HepG2 (cell line): Measurements from ENCODE around the gene ZNF652. TPM values are rescaled to one million over a fixed set of nuclear protein-coding genes. Genes with fewer than 3 reads are reported as not detected.

Experiments
- ASH2L ChIP-seq: fragments of 300-600, 200-600 bp; sonication (generic); IDR thresholded peaks from 2 replicates; pipeline ENCODE4 v1.7.0; 2017; ENCODE audit warnings: low read depth, mild to moderate bottlenecking, moderate library complexity, mixed read lengths, low read length; ENCODE audit not compliant: insufficient read length
- GATAD1 ChIP-seq: IDR thresholded peaks from 2 replicates; pipeline ENCODE4 v1.6.1; 2016; ENCODE audit warnings: missing genetic modification reagents, missing compliant biosample characterization
- RXRA ChIP-seq: sonication (generic); formaldehyde crosslinking; IDR thresholded peaks from 2 replicates; pipeline ENCODE4 v1.5.1; 2020; ENCODE audit warnings: missing genetic modification reagents
- SP5 ChIP-seq: IDR thresholded peaks from 2 replicates; pipeline ENCODE4 v1.6.1; 2016; ENCODE audit warnings: low read depth, borderline replicate concordance
- ZNF83 ChIP-seq: sonication (generic); formaldehyde crosslinking; IDR thresholded peaks from 2 replicates; pipeline ENCODE4 v1.4.0; 2020; ENCODE audit warnings: missing genetic modification reagents, mild to moderate bottlenecking, borderline replicate concordance
- polyA plus RNA-seq, 8 experiments: library from polyadenylated mRNA; depleted of rRNA in 3 of 8; stranded (reverse) in 7 of 8; unstranded in 1 of 8; fragments of >200 nt; fragmentation: Illumina TruSeq in 4 of 8; extraction: Trizol in 4 of 8; gene quantifications; 2 replicates each; pipeline versions ENCODE4 v1.2.1 to v1.2.3, GENCODE V29; 2011 to 2016; ENCODE audit warnings: low read depth in 4 of 8, missing spikeins in 1 of 8, mixed read lengths in 1 of 8; ENCODE audit not compliant: insufficient read depth in 1 of 8
- total RNA-seq, 5 experiments: library from RNA; depleted of rRNA; stranded (reverse); fragments of >200 nt; fragmentation: Illumina TruSeq; extraction: Trizol; gene quantifications; 2 replicates each; pipeline ENCODE4 v1.2.3, GENCODE V29; 2016; ENCODE audit warnings: low read depth in 1 of 5
- TF ChIP-seq, protein P1 (sequence below): sonication (generic); formaldehyde crosslinking; IDR thresholded peaks from 2 replicates; pipeline ENCODE4 v1.4.0; 2020; ENCODE audit warnings: missing genetic modification reagents, borderline replicate concordance
- TF ChIP-seq, protein P2 (sequence below): sonication (generic); formaldehyde crosslinking; IDR thresholded peaks from 2 replicates; pipeline ENCODE4 v1.5.0; 2020; ENCODE audit warnings: mild to moderate bottlenecking, missing genetic modification reagents
- TF ChIP-seq, protein P3 (sequence below): sonication (generic); formaldehyde crosslinking; IDR thresholded peaks from 2 replicates; pipeline ENCODE4 v1.4.0; 2020; ENCODE audit warnings: mild to moderate bottlenecking, missing genetic modification reagents
- TF ChIP-seq, protein P4 (sequence below), 2 experiments: fragments of 450-650 bp in 1 of 2; sonication (generic) in 1 of 2; formaldehyde crosslinking in 1 of 2; IDR thresholded peaks; 2 replicates each; pipeline versions ENCODE4 v1.6.1 to v1.8.0; 2016 to 2022; ENCODE audit warnings: antibody characterized with exemption in 1 of 2, mild to moderate bottlenecking in 1 of 2, missing genetic modification reagents in 1 of 2

ZNF652 gene
- total and polyA plus RNA-seq, 2 of the 13 experiments (the other 11 are each of a cell fraction or from before 2014, with no cell fraction given) = 16.2 to 30.2 TPM

DNA sequence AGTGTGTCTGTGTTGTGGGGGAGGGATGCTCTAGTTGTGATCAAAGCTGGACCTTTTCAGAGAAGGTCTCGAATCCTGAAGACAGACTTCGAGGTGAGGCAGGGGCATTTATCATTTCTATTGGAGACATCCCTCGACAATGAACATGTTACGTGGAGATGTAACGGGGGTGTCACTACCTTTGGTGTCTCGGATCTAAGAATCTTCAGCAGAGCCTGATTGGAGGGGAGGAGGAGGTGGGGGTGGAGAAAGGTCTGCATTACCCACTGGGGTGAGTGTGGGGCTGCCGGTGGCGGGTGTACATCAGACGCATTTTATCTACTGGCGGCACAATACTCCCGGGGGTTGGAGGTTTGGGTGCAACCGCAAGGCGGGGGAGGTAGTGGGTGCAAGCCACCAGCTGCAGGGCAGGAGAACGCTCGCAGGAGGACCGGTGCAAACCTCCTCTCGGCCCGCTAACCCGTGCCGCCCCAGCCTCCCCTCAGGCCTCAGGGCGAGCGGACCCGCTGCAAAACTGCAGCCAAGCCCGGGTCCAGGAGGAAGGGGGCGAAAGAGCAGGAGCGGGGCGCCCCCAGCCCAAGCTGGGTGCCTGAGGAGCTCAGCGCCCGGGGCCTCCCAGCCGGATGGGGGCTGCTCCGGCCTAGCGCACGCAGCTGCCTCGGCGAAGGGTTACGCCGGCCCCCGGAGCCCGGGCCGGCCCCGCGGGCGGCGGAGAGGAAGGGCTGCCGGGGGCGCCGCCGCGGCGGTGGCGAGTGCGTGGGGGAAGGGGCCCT lies 735 bp downstream of the ZNF652 start (continued):
- TF ChIP-seq, protein P1, sequence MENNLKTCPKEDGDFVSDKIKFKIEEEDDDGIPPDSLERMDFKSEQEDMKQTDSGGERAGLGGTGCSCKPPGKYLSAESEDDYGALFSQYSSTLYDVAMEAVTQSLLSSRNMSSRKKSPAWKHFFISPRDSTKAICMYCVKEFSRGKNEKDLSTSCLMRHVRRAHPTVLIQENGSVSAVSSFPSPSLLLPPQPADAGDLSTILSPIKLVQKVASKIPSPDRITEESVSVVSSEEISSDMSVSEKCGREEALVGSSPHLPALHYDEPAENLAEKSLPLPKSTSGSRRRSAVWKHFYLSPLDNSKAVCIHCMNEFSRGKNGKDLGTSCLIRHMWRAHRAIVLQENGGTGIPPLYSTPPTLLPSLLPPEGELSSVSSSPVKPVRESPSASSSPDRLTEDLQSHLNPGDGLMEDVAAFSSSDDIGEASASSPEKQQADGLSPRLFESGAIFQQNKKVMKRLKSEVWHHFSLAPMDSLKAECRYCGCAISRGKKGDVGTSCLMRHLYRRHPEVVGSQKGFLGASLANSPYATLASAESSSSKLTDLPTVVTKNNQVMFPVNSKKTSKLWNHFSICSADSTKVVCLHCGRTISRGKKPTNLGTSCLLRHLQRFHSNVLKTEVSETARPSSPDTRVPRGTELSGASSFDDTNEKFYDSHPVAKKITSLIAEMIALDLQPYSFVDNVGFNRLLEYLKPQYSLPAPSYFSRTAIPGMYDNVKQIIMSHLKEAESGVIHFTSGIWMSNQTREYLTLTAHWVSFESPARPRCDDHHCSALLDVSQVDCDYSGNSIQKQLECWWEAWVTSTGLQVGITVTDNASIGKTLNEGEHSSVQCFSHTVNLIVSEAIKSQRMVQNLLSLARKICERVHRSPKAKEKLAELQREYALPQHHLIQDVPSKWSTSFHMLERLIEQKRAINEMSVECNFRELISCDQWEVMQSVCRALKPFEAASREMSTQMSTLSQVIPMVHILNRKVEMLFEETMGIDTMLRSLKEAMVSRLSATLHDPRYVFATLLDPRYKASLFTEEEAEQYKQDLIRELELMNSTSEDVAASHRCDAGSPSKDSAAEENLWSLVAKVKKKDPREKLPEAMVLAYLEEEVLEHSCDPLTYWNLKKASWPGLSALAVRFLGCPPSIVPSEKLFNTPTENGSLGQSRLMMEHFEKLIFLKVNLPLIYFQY (CRISPR knock-in tag) = 0 out of 2 replicates have a peak, but pooled peaks have one; percentile 29
- TF ChIP-seq ZNF83 (CRISPR knock-in tag) (peak; percentile 57; the same call in 1 of the 2 replicates), GATAD1 (CRISPR knock-in tag) (peak; percentile 24; the same call in 1 of the 2 replicates), RXRA (peak; percentile 27; the same call in 1 of the 2 replicates), SP5 (CRISPR knock-in tag) (no peak), ASH2L (peak; percentile 54)
- TF ChIP-seq, protein P2, sequence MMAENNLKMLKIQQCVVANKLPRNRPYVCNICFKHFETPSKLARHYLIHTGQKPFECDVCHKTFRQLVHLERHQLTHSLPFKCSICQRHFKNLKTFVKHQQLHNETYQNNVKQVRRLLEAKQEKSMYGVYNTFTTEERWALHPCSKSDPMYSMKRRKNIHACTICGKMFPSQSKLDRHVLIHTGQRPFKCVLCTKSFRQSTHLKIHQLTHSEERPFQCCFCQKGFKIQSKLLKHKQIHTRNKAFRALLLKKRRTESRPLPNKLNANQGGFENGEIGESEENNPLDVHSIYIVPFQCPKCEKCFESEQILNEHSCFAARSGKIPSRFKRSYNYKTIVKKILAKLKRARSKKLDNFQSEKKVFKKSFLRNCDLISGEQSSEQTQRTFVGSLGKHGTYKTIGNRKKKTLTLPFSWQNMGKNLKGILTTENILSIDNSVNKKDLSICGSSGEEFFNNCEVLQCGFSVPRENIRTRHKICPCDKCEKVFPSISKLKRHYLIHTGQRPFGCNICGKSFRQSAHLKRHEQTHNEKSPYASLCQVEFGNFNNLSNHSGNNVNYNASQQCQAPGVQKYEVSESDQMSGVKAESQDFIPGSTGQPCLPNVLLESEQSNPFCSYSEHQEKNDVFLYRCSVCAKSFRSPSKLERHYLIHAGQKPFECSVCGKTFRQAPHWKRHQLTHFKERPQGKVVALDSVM (CRISPR knock-in tag) = peak; percentile 60; the same call in 1 of the 2 replicates
- TF ChIP-seq, protein P3, sequence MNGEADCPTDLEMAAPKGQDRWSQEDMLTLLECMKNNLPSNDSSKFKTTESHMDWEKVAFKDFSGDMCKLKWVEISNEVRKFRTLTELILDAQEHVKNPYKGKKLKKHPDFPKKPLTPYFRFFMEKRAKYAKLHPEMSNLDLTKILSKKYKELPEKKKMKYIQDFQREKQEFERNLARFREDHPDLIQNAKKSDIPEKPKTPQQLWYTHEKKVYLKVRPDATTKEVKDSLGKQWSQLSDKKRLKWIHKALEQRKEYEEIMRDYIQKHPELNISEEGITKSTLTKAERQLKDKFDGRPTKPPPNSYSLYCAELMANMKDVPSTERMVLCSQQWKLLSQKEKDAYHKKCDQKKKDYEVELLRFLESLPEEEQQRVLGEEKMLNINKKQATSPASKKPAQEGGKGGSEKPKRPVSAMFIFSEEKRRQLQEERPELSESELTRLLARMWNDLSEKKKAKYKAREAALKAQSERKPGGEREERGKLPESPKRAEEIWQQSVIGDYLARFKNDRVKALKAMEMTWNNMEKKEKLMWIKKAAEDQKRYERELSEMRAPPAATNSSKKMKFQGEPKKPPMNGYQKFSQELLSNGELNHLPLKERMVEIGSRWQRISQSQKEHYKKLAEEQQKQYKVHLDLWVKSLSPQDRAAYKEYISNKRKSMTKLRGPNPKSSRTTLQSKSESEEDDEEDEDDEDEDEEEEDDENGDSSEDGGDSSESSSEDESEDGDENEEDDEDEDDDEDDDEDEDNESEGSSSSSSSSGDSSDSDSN (CRISPR knock-in tag) = peak; percentile 95
- TF ChIP-seq, protein P4, sequence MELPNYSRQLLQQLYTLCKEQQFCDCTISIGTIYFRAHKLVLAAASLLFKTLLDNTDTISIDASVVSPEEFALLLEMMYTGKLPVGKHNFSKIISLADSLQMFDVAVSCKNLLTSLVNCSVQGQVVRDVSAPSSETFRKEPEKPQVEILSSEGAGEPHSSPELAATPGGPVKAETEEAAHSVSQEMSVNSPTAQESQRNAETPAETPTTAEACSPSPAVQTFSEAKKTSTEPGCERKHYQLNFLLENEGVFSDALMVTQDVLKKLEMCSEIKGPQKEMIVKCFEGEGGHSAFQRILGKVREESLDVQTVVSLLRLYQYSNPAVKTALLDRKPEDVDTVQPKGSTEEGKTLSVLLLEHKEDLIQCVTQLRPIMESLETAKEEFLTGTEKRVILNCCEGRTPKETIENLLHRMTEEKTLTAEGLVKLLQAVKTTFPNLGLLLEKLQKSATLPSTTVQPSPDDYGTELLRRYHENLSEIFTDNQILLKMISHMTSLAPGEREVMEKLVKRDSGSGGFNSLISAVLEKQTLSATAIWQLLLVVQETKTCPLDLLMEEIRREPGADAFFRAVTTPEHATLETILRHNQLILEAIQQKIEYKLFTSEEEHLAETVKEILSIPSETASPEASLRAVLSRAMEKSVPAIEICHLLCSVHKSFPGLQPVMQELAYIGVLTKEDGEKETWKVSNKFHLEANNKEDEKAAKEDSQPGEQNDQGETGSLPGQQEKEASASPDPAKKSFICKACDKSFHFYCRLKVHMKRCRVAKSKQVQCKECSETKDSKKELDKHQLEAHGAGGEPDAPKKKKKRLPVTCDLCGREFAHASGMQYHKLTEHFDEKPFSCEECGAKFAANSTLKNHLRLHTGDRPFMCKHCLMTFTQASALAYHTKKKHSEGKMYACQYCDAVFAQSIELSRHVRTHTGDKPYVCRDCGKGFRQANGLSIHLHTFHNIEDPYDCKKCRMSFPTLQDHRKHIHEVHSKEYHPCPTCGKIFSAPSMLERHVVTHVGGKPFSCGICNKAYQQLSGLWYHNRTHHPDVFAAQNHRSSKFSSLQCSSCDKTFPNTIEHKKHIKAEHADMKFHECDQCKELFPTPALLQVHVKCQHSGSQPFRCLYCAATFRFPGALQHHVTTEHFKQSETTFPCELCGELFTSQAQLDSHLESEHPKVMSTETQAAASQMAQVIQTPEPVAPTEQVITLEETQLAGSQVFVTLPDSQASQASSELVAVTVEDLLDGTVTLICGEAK (IDR thresholded peaks at IDR 0.05) = no peak
- TF ChIP-seq, protein P4 (CRISPR knock-in tag; IDR thresholded peaks at IDR 0.05) = 0 out of 2 replicates have a peak, but pooled peaks have one; percentile 50
